Measurements from ENCODE around the gene KCNC4. TPM values are rescaled to one million over a fixed set of nuclear protein-coding genes. Genes with fewer than 3 reads are reported as not detected.

The KCNC4 gene
- total RNA-seq, 1 donor from 2014 or later = 4.8 TPM

DNA sequence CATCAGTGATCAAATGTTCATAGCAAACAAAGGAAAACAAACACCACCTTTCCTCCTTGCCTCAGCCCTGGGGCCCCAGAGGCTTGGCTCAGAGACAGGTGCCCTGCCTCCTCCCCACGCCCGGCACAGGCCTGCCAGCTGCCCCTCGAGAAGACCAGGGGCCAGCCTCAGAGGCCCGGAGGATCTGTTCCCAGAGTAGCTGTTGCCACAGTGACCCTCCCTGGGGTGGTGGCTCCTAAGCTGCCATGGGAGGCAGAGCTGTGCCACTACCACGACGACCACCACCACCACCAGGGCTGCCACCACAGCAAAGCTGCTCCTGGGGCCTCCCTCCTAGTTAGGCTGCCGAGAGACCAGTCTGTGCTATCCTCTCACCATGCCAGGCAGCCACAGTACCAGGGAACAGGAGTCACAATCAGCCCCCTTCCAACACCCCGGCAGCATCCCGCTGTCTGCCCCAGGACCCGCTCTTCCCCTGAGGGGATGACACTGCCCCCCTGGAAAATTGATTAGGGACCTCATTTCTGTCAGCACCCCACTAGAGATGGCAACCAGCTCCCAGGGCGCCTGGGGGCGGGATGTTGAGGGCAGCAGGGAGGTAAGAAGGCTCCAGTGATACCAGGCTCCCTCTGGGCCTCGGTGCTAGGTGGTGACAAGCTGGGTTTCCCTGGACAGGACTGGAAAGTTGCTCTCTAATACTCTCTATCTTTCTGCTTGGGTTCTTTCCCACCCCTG is 30.5 kb downstream of the KCNC4 start:
- no peak overlapping the region for H3K27ac Mint-ChIP-seq
- H3K9me3 Mint-ChIP-seq = no peaks in the 10 kb centered on the region
- H3K4me1 Mint-ChIP-seq (ENCODE audit: unreplicated experiment) = peaks cover 16% of the 10 kb centered on the region
- DNase-seq (ENCODE audit: extremely low spot score, unreplicated experiment) = no peak
- H3K36me3 Mint-ChIP-seq = no peaks in the 10 kb centered on the region
- TF ChIP-seq, protein P1, sequence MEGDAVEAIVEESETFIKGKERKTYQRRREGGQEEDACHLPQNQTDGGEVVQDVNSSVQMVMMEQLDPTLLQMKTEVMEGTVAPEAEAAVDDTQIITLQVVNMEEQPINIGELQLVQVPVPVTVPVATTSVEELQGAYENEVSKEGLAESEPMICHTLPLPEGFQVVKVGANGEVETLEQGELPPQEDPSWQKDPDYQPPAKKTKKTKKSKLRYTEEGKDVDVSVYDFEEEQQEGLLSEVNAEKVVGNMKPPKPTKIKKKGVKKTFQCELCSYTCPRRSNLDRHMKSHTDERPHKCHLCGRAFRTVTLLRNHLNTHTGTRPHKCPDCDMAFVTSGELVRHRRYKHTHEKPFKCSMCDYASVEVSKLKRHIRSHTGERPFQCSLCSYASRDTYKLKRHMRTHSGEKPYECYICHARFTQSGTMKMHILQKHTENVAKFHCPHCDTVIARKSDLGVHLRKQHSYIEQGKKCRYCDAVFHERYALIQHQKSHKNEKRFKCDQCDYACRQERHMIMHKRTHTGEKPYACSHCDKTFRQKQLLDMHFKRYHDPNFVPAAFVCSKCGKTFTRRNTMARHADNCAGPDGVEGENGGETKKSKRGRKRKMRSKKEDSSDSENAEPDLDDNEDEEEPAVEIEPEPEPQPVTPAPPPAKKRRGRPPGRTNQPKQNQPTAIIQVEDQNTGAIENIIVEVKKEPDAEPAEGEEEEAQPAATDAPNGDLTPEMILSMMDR (conservative IDR thresholded peaks at IDR 0.05) = no peak
- H3K4me3 Mint-ChIP-seq = no peak overlapping the region
- peaks cover 47% of the 10 kb centered on the region for H3K27me3 Mint-ChIP-seq

DNA sequence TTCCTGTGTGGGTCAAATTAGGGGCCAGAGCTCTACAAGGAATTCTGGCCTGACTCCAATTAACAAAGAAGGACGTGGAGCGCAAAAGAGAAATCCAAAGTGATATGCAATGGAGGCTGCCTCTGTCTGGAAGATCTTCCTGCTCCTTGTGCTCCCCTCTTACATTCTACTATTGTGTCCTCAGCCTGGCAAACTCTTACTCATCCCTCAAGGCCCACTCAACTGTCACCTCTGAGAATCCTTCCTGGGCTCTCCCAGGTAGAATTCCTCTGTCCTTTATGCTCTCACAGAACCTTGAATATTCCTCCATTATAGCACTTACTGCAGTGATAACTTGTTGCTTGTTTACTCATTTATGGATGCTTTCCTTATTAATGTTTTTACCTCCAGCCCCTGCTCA is 31.4 kb downstream of the KCNC4 start:
- peaks cover 13% of the 10 kb centered on the region for H3K4me1 Mint-ChIP-seq (ENCODE audit: unreplicated experiment)
- H3K36me3 Mint-ChIP-seq = no peaks in the 10 kb centered on the region
- H3K9me3 Mint-ChIP-seq = no peaks in the 10 kb centered on the region
- no peak overlapping the region for H3K4me3 Mint-ChIP-seq
- no peak overlapping the region for H3K27ac Mint-ChIP-seq
- TF ChIP-seq, protein P1 (conservative IDR thresholded peaks at IDR 0.05) = no peak
- peaks cover 56% of the 10 kb centered on the region for H3K27me3 Mint-ChIP-seq
- no peak for DNase-seq (ENCODE audit: extremely low spot score, unreplicated experiment)

DNA sequence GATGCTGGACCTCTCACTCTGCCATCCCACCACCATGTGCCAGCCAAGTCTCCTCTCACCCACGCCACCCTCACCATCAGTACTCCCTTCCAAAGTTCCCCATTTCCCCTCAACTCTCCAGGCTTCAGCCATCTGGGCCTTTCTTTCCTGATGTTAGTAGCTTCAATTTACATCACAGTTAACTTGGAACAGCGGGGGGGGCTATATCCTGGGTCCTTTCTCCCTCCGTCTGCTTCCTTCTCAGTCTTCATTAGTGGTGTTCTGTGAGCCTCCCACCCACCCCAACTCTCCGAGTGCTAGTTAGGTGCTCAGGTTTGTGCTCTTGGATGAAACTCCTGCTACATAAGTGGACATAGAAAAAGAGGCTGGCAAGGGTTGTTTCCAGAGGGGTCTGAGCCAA is 31.9 kb downstream of the KCNC4 start:
- H3K9me3 Mint-ChIP-seq = no peaks in the 10 kb centered on the region
- no peak overlapping the region for H3K4me3 Mint-ChIP-seq
- no peak overlapping the region for H3K27ac Mint-ChIP-seq
- H3K27me3 Mint-ChIP-seq = peaks cover 61% of the 10 kb centered on the region
- no peaks in the 10 kb centered on the region for H3K36me3 Mint-ChIP-seq
- H3K4me1 Mint-ChIP-seq (ENCODE audit: unreplicated experiment) = peaks cover 13% of the 10 kb centered on the region
- TF ChIP-seq, protein P1 (conservative IDR thresholded peaks at IDR 0.05) = no peak
- no peak for DNase-seq (ENCODE audit: extremely low spot score, unreplicated experiment)

DNA sequence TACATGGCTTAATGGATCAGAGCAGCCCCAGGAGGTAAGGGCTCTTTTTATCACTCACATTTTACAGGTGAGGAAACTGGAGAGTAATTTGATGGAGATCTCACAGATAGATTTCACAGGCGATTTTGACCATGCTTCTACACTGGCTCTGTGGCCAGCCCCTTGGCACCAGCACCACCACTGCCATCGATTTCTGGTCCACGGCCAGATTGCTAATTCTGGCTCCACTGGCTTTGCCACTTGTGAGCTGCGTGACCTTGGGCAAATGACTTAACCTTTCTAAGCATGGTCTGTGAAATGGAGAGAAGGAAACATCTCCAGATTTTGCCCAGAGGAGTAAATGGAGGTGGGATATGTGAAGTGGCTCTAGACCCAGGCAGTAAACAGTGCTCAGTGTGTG is 32.6 kb downstream of the KCNC4 start:
- no peak for DNase-seq (ENCODE audit: extremely low spot score, unreplicated experiment)
- Mint-ChIP-seq H3K36me3 (no peaks in the 10 kb centered on the region), H3K4me1 (ENCODE audit: unreplicated experiment) (peaks cover 13% of the 10 kb centered on the region), H3K4me3 (no peak overlapping the region), H3K27ac (no peak overlapping the region), H3K27me3 (peaks cover 58% of the 10 kb centered on the region), H3K9me3 (no peaks in the 10 kb centered on the region)
- TF ChIP-seq, protein P1 (conservative IDR thresholded peaks at IDR 0.05) = no peak

DNA sequence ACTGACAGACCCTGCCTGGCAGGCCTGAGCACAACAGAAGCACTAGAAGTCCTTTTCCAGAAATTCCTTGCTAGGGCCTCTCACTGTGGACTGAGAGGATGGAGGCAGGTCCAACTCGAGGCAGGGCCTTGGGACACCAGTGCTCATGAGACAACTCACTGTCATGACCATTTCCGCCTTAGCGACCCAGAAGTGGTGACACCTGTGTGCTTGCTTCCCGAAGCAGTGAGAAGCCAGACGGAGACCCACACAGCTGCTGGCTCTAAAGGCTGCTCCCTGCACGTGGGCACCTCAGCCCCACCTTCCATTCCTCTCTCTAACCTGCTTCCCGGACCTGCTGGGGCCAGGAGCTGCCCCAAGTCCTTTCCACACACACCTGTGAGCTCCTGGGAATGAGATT is 33.0 kb downstream of the KCNC4 start:
- Mint-ChIP-seq H3K4me3 (no peak overlapping the region), H3K27me3 (peaks cover 58% of the 10 kb centered on the region), H3K4me1 (ENCODE audit: unreplicated experiment) (peaks cover 13% of the 10 kb centered on the region), H3K36me3 (no peaks in the 10 kb centered on the region), H3K9me3 (no peaks in the 10 kb centered on the region), H3K27ac (no peak overlapping the region)
- TF ChIP-seq, protein P1 (conservative IDR thresholded peaks at IDR 0.05) = no peak
- DNase-seq (ENCODE audit: extremely low spot score, unreplicated experiment) = no peak

Data from type B pancreatic cell (in vitro differentiated cells).